Liver (tissue), 9 donors: ENCODE measurements around the gene FAXDC2. TPM values are rescaled to one million over a fixed set of nuclear protein-coding genes. Genes with fewer than 3 reads are reported as not detected.

Experiments used
- DNase-seq: peaks from one replicate; pipeline ENCODE4 v3.0.0-alpha.2; 2017; ENCODE audit warnings: low spot score
- H3K27ac ChIP-seq, 2 donors: one replicate each; pipeline ENCODE4 v1.7.0; 2013; ENCODE audit warnings: inconsistent platforms in 2 of 2, low read length in 2 of 2, control low read depth in 1 of 2, low read depth in 1 of 2, mild to moderate bottlenecking in 1 of 2
- H3K27me3 ChIP-seq, 4 donors: one replicate each; pipeline versions ENCODE4 v1.6.1 to v1.7.0; 2013; ENCODE audit warnings: low read length in 3 of 4, inconsistent platforms in 1 of 4, mild to moderate bottlenecking in 1 of 4, moderate library complexity in 1 of 4; ENCODE audit not compliant: control insufficient read depth in 4 of 4, insufficient read depth in 4 of 4
- H3K36me3 ChIP-seq, 4 donors: one replicate each; pipeline versions ENCODE4 v1.6.1 to v1.7.0; 2013; ENCODE audit warnings: low read length in 3 of 4, mild to moderate bottlenecking in 3 of 4, low read depth in 1 of 4, moderate library complexity in 1 of 4; ENCODE audit not compliant: control insufficient read depth in 4 of 4, insufficient read depth in 3 of 4
- H3K4me1 ChIP-seq, 4 donors: one replicate each; pipeline versions ENCODE4 v1.6.1 to v1.7.0; 2013; ENCODE audit warnings: low read length in 3 of 4, mild to moderate bottlenecking in 3 of 4, moderate library complexity in 1 of 4; ENCODE audit not compliant: control insufficient read depth in 4 of 4, insufficient read depth in 4 of 4
- H3K4me3 ChIP-seq, 3 donors: one replicate each; pipeline versions ENCODE4 v1.6.1 to v1.7.0; 2013; ENCODE audit warnings: low read length in 3 of 3, control low read depth in 1 of 3, low read depth in 1 of 3, mild to moderate bottlenecking in 1 of 3
- H3K9ac ChIP-seq, 2 donors: one replicate each; pipeline ENCODE4 v1.7.0; 2013; ENCODE audit warnings: low read length in 2 of 2, mild to moderate bottlenecking in 2 of 2, moderate library complexity in 2 of 2, control low read depth in 1 of 2, low read depth in 1 of 2
- H3K9me3 ChIP-seq, 4 donors: one replicate each; pipeline versions ENCODE4 v1.6.1 to v1.7.0; 2013; ENCODE audit warnings: low read length in 3 of 4; ENCODE audit not compliant: control insufficient read depth in 4 of 4
- ATF3 ChIP-seq: IDR thresholded peaks from 2 replicates; pipeline ENCODE4 v1.6.1; 2016; ENCODE audit warnings: antibody characterized with exemption
- CTCF ChIP-seq: fragments of 150-350 bp; IDR thresholded peaks from 2 replicates; pipeline ENCODE4 v1.5.1; 2017; ENCODE audit warnings: improper control_type of control experiment, low read depth, low read length; ENCODE audit not compliant: missing input control
- EGR1 ChIP-seq, 2 donors: IDR thresholded peaks; 2 replicates each; pipeline ENCODE4 v1.6.1; 2016 to 2018; ENCODE audit warnings: antibody characterized with exemption in 2 of 2, low read depth in 2 of 2
- FOXA1 ChIP-seq: IDR thresholded peaks from 2 replicates; pipeline ENCODE4 v1.6.1; 2016; ENCODE audit warnings: antibody characterized with exemption
- FOXA2 ChIP-seq: IDR thresholded peaks from 2 replicates; pipeline ENCODE4 v1.6.1; 2016; ENCODE audit warnings: antibody characterized with exemption
- GABPA ChIP-seq, 2 donors: IDR thresholded peaks in 1 of 2; conservative IDR thresholded peaks in 1 of 2; 2 replicates each; pipeline ENCODE4 v1.6.1; 2016; ENCODE audit warnings: antibody characterized with exemption in 2 of 2, mild to moderate bottlenecking in 1 of 2, moderate library complexity in 1 of 2
- HNF4A ChIP-seq, 2 donors: conservative IDR thresholded peaks; 2 replicates each; pipeline ENCODE4 v1.6.1; 2016; ENCODE audit warnings: antibody characterized with exemption in 2 of 2, mild to moderate bottlenecking in 2 of 2
- HNF4G ChIP-seq: IDR thresholded peaks from 2 replicates; pipeline ENCODE4 v1.6.1; 2016; ENCODE audit warnings: antibody characterized with exemption
- JUND ChIP-seq, 2 donors: IDR thresholded peaks; 2 replicates each; pipeline ENCODE4 v1.6.1; 2016; ENCODE audit warnings: antibody characterized with exemption in 2 of 2
- MAX ChIP-seq: IDR thresholded peaks from 2 replicates; pipeline ENCODE4 v1.6.1; 2016; ENCODE audit warnings: antibody characterized with exemption
- NR2F2 ChIP-seq: IDR thresholded peaks from 2 replicates; pipeline ENCODE4 v1.6.1; 2016; ENCODE audit warnings: antibody characterized with exemption
- RAD21 ChIP-seq, 2 donors: IDR thresholded peaks; 2 replicates each; pipeline ENCODE4 v1.6.1; 2016; ENCODE audit warnings: antibody characterized with exemption in 2 of 2, mild to moderate bottlenecking in 2 of 2
- REST ChIP-seq: IDR thresholded peaks from 2 replicates; pipeline ENCODE4 v1.6.1; 2016; ENCODE audit warnings: antibody characterized with exemption, mild to moderate bottlenecking
- RXRA ChIP-seq, 2 donors: IDR thresholded peaks; 2 replicates each; pipeline ENCODE4 v1.6.1; 2017 to 2018; ENCODE audit warnings: antibody characterized with exemption in 2 of 2, mild to moderate bottlenecking in 1 of 2
- SP1 ChIP-seq: IDR thresholded peaks from 2 replicates; pipeline ENCODE4 v1.6.1; 2018; ENCODE audit warnings: antibody characterized with exemption, mild to moderate bottlenecking
- TAF1 ChIP-seq: conservative IDR thresholded peaks from 2 replicates; pipeline ENCODE4 v1.6.1; 2016; ENCODE audit warnings: antibody characterized with exemption, mild to moderate bottlenecking
- YY1 ChIP-seq: IDR thresholded peaks from 2 replicates; pipeline ENCODE4 v1.6.1; 2016; ENCODE audit warnings: antibody characterized with exemption, mild to moderate bottlenecking
- ZBTB33 ChIP-seq: IDR thresholded peaks from 2 replicates; pipeline ENCODE4 v1.6.1; 2016; ENCODE audit warnings: antibody characterized with exemption
- WGBS: extraction: QIAGEN DNeasy Blood & Tissue Kit; methylation state at CpG from one replicate; pipeline ENCODE4 v1.1.7; 2013; 5-methylcytosine and 5-hydroxymethylcytosine counted together
- polyA plus RNA-seq, 2 donors: library from polyadenylated mRNA; stranded (reverse) in 1 of 2; unstranded in 1 of 2; fragments of 200-250 nt in 1 of 2; fragments of >200 nt in 1 of 2; fragmentation: Nextera tagmentation in 1 of 2; extraction: Ambion mirVana in 1 of 2; gene quantifications; one replicate each; pipeline versions ENCODE4 v1.2.1 to v1.2.3, GENCODE V29; 2013 to 2015
- total RNA-seq, 2 donors: library from RNA; depleted of rRNA; stranded (reverse); fragments of >200 nt; gene quantifications; one replicate each; pipeline ENCODE4 v1.2.3, GENCODE V29; 2014
- donor health status: healthy.
- donor health status: healthy.
- donor health status: healthy.
- donor health status: healthy.
- donor health status: healthy.

The FAXDC2 gene
- total and polyA plus RNA-seq, 4 donors: 27.5 to 110 (median 64.5) TPM

GRCh38 chr5:154900066-154900465 is 49.7 kb upstream of the FAXDC2 start:
- H3K4me3 ChIP-seq: no peak overlapping the region
- H3K9me3 ChIP-seq: no peaks in the 10 kb centered on the region
- WGBS: 99% methylated on average over 1 of the region's 1 CpG
- H3K27ac ChIP-seq: no peak overlapping the region
- H3K36me3 ChIP-seq: peaks cover 19 to 74% (median 55%) of the 10 kb centered on the region in 4 donors
- no peak for DNase-seq
- H3K9ac ChIP-seq: no peak overlapping the region
- H3K27me3 ChIP-seq: no peaks in the 10 kb centered on the region
- peaks cover 0 to 6% (median 0%) of the 10 kb centered on the region in 4 donors for H3K4me1 ChIP-seq
- no peak for TF ChIP-seq CTCF
- TF ChIP-seq ZBTB33: no peak
- no peak for TF ChIP-seq SP1
- no peak for TF ChIP-seq YY1
- no peak for TF ChIP-seq FOXA1
- no peak for TF ChIP-seq RAD21 (IDR thresholded peaks at IDR 0.05)
- no peak for TF ChIP-seq EGR1 (IDR thresholded peaks at IDR 0.05; ENCODE audit: low read depth in 2 of 2)
- TF ChIP-seq NR2F2: no peak
- no peak for TF ChIP-seq HNF4G
- no peak for TF ChIP-seq RXRA (IDR thresholded peaks at IDR 0.05)
- TF ChIP-seq HNF4A (conservative IDR thresholded peaks at IDR 0.05): no peak
- TF ChIP-seq FOXA2: no peak
- no peak for TF ChIP-seq JUND (IDR thresholded peaks at IDR 0.05)
- TF ChIP-seq TAF1: no peak
- no peak for TF ChIP-seq MAX
- no peak for TF ChIP-seq REST
- TF ChIP-seq GABPA (IDR thresholded peaks at IDR 0.05 in 1 of 2, conservative IDR thresholded peaks at IDR 0.05 in 1 of 2): no peak
- TF ChIP-seq ATF3: no peak
